DMS 273 treated with DMSO at 0.1 percent for 48 hours (cell line): ENCODE data around the gene MTHFS.
"Not testable (repeated sequence)": the region's sequence is repeated elsewhere in the genome, so short reads cannot be mapped to it uniquely, and the experiment has no call there.

Source experiments
- DNase-seq: peaks from one replicate; lab custom pipeline; 2025; lab: John Stamatoyannopoulos, UW

MTHFS gene

GRCh38 chr15:79896634-79897379 is at the start of gene MTHFS:
MTHFS (minus strand) TSS chr15:79897014; CDS start chr15:79896988, 26 bp downstream.
- peak; percentile 2 for DNase-seq

GRCh38 chr15:79944622-79945021 is 47.8 kb upstream of the MTHFS start:
- DNase-seq, result no peak

- DNase-seq, result no peak
Observed at GRCh38 chr15:79943820-79944219, 47.0 kb upstream of the MTHFS start.

- DNase-seq, result no peak
Observed at GRCh38 chr15:79942741-79943481, 46.1 kb upstream of the MTHFS start.

- no peak for DNase-seq
Observed at GRCh38 chr15:79939399-79939798, 42.6 kb upstream of the MTHFS start.

- DNase-seq, result no peak
Observed at GRCh38 chr15:79938143-79938542, 41.3 kb upstream of the MTHFS start.

GRCh38 chr15:79935556-79936201 is 38.9 kb upstream of the MTHFS start:
- DNase-seq, result not testable (repeated sequence)

- DNase-seq, result no peak
Observed at GRCh38 chr15:79933231-79933630, 36.4 kb upstream of the MTHFS start.

- DNase-seq, result no peak
Observed at GRCh38 chr15:79932447-79932846, 35.6 kb upstream of the MTHFS start.

GRCh38 chr15:79930516-79930915 is 33.7 kb upstream of the MTHFS start:
- no peak for DNase-seq

- DNase-seq, result no peak
Observed at GRCh38 chr15:79929412-79929811, 32.6 kb upstream of the MTHFS start.

- DNase-seq, result not testable (repeated sequence)
Observed at GRCh38 chr15:79926116-79926515, 29.3 kb upstream of the MTHFS start.

- no peak for DNase-seq
Observed at GRCh38 chr15:79924379-79924778, 27.6 kb upstream of the MTHFS start.

- DNase-seq, result peak; percentile 89
Observed at GRCh38 chr15:79923515-79924169, 26.8 kb upstream of the MTHFS start.

GRCh38 chr15:79923079-79923514 is 26.3 kb upstream of the MTHFS start:
- no peak for DNase-seq

GRCh38 chr15:79922512-79923078 is 25.8 kb upstream of the MTHFS start:
- DNase-seq, result peak; percentile 11

GRCh38 chr15:79919749-79920511 is 23.1 kb upstream of the MTHFS start:
- no peak for DNase-seq

- DNase-seq, result no peak
Observed at GRCh38 chr15:79919090-79919748, 22.4 kb upstream of the MTHFS start.

GRCh38 chr15:79918278-79918677 is 21.5 kb upstream of the MTHFS start:
- no peak for DNase-seq

GRCh38 chr15:79916502-79917132 is 19.8 kb upstream of the MTHFS start:
- no peak for DNase-seq
